ENCODE measurements around the gene FAM110A. TPM values are rescaled to one million over a fixed set of nuclear protein-coding genes. Genes with fewer than 3 reads are reported as not detected.

Gene FAM110A
- total RNA-seq, 1 donor from 2014 or later, result 11.8 TPM

- no peak for TF ChIP-seq POLR2A (IDR thresholded peaks at IDR 0.05)
- TF ChIP-seq POLR2AphosphoS5 (IDR thresholded peaks at IDR 0.05; ENCODE audit: insufficient read depth in 1 of 2, low read depth in 1 of 2), result no peak
- TF ChIP-seq, protein P1, sequence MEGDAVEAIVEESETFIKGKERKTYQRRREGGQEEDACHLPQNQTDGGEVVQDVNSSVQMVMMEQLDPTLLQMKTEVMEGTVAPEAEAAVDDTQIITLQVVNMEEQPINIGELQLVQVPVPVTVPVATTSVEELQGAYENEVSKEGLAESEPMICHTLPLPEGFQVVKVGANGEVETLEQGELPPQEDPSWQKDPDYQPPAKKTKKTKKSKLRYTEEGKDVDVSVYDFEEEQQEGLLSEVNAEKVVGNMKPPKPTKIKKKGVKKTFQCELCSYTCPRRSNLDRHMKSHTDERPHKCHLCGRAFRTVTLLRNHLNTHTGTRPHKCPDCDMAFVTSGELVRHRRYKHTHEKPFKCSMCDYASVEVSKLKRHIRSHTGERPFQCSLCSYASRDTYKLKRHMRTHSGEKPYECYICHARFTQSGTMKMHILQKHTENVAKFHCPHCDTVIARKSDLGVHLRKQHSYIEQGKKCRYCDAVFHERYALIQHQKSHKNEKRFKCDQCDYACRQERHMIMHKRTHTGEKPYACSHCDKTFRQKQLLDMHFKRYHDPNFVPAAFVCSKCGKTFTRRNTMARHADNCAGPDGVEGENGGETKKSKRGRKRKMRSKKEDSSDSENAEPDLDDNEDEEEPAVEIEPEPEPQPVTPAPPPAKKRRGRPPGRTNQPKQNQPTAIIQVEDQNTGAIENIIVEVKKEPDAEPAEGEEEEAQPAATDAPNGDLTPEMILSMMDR (IDR thresholded peaks at IDR 0.05), result no peak
- Histone ChIP-seq H3K9me3 (no peaks in the 10 kb centered on the region), H3K4me3 (peak overlapping the region; percentile 64 to 77), H3K27me3 (no peaks in the 10 kb centered on the region), H3K27ac (peak overlapping the region; percentile 81), H3K4me1 (peaks cover 26% of the 10 kb centered on the region), H3K36me3 (no peaks in the 10 kb centered on the region)
- no peak for DNase-seq (ENCODE audit: extremely low spot score in 2 of 2)
- intact Hi-C loops (cut with DNase I), result no loop called here
These were observed 734 bp downstream of the FAM110A start for GRCh38 chr20:834151-834746.

GRCh38 chr20:835608-836045 is 2.1 kb downstream of the FAM110A start:
- intact Hi-C loops (cut with DNase I), result no loop called here
- TF ChIP-seq, protein P1 (IDR thresholded peaks at IDR 0.05), result no peak
- no peak for TF ChIP-seq POLR2AphosphoS5 (IDR thresholded peaks at IDR 0.05; ENCODE audit: insufficient read depth in 1 of 2, low read depth in 1 of 2)
- no peak for TF ChIP-seq POLR2A (IDR thresholded peaks at IDR 0.05)
- no peaks in the 10 kb centered on the region for H3K27me3 ChIP-seq
- no peaks in the 10 kb centered on the region for H3K9me3 ChIP-seq
- no peak overlapping the region for H3K4me3 ChIP-seq
- no peak overlapping the region for H3K27ac ChIP-seq
- DNase-seq (ENCODE audit: extremely low spot score in 2 of 2), result no peak
- H3K4me1 ChIP-seq, result peaks cover 26% of the 10 kb centered on the region
- no peaks in the 10 kb centered on the region for H3K36me3 ChIP-seq

DNA sequence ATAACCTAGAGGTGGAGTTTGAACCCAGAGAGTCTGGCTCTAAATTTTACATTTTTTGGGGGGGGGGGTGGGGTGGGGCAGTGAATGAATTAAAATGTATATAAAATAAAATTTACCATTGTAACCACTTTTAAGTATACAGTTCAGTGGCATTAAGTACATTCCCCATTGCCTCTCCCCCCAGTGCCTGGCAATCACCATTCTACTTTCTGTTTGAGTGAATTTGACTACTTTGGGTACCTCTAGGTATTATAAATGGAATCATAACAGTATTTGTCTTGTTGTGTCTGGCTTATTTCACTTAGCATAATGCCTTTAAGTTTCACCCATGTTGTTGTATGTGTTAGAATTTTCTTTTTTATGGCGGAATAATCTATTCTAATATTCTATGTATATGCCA is 2.7 kb downstream of the FAM110A start:
- TF ChIP-seq POLR2AphosphoS5 (IDR thresholded peaks at IDR 0.05; ENCODE audit: insufficient read depth in 1 of 2, low read depth in 1 of 2) (no peak), POLR2A (IDR thresholded peaks at IDR 0.05) (no peak)
- TF ChIP-seq, protein P1 (IDR thresholded peaks at IDR 0.05), result no peak
- intact Hi-C loops (cut with DNase I), result no loop called here
- DNase-seq (ENCODE audit: extremely low spot score in 2 of 2), result no peak
- Histone ChIP-seq H3K9me3 (no peaks in the 10 kb centered on the region), H3K27me3 (no peaks in the 10 kb centered on the region), H3K36me3 (no peaks in the 10 kb centered on the region), H3K27ac (no peak overlapping the region), H3K4me3 (no peak overlapping the region), H3K4me1 (peaks cover 26% of the 10 kb centered on the region)

DNA sequence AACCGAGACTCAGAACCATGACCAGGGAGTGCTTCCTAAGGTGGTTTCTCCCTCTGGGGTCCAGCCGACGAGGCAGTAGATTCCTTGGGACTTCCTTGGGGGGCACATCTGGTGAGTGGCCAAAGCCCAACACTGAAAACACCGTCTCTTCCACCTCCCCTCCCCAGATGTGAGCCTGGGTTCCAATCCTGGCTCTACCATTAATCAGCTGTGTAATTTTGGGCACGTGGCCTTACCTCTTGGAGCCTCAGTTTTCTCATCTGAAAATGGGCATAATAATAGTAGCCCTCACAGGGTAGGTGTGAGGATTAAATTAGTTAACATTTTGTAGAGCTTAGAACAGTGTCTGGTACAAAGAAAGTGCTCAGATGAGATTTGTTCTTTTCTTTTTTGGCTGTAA is 5.5 kb downstream of the FAM110A start:
- H3K36me3 ChIP-seq, result no peaks in the 10 kb centered on the region
- TF ChIP-seq POLR2A (IDR thresholded peaks at IDR 0.05) (no peak), POLR2AphosphoS5 (IDR thresholded peaks at IDR 0.05; ENCODE audit: insufficient read depth in 1 of 2, low read depth in 1 of 2) (no peak)
- TF ChIP-seq, protein P1 (IDR thresholded peaks at IDR 0.05), result no peak
- H3K27ac ChIP-seq, result no peak overlapping the region
- no peaks in the 10 kb centered on the region for H3K27me3 ChIP-seq
- peaks cover 49% of the 10 kb centered on the region for H3K4me1 ChIP-seq
- DNase-seq (ENCODE audit: extremely low spot score in 2 of 2), result no peak
- no peak overlapping the region for H3K4me3 ChIP-seq
- no peaks in the 10 kb centered on the region for H3K9me3 ChIP-seq
- intact Hi-C loops (cut with DNase I), result no loop called here

DNA sequence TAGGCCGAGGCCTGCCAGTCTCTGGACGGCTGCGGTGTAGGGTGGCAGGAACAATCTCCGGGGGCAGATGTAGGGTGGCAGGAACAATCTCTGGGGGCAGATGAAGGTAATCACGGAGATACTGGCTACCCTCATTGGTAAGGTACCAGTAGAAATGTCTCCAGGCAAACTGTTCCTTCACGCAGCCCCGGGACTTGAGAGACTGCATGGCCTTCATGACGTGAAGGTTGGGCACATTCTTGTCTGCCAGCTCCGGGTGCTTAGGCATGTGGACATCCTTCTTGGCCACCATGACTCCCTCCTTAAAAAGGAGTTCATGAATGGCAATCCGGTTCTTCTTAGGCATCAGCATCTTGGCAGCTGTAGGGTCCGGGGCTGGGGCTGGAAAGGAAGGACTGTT is 6.1 kb downstream of the FAM110A start:
- intact Hi-C loops (cut with DNase I), result no loop called here
- peaks cover 48% of the 10 kb centered on the region for H3K4me1 ChIP-seq
- H3K9me3 ChIP-seq, result no peaks in the 10 kb centered on the region
- no peaks in the 10 kb centered on the region for H3K36me3 ChIP-seq
- no peak overlapping the region for H3K4me3 ChIP-seq
- TF ChIP-seq, protein P1 (IDR thresholded peaks at IDR 0.05), result no peak
- TF ChIP-seq POLR2AphosphoS5 (IDR thresholded peaks at IDR 0.05; ENCODE audit: insufficient read depth in 1 of 2, low read depth in 1 of 2) (no peak), POLR2A (IDR thresholded peaks at IDR 0.05) (no peak)
- H3K27me3 ChIP-seq, result no peaks in the 10 kb centered on the region
- DNase-seq (ENCODE audit: extremely low spot score in 2 of 2), result no peak
- H3K27ac ChIP-seq, result no peak overlapping the region

Measured in vagina (tissue), 2 donors.